Gastrocnemius medialis (tissue), 4 donors: ENCODE data around the gene ATXN7L1.

Source experiments
- CTCF ChIP-seq, 5 experiments: fragments of 450-650 bp in 3 of 5; fragments of 200-600 bp in 2 of 5; sonication (generic) in 2 of 5; IDR thresholded peaks in 4 of 5; conservative IDR thresholded peaks in 1 of 5; 1 replicate in 4 of 5; 2 replicates in 1 of 5; pipeline ENCODE4 v1.5.1; 2016 to 2019; ENCODE audit warnings: antibody characterized with exemption in 5 of 5, mild to moderate bottlenecking in 3 of 5, moderate library complexity in 3 of 5
- POLR2A ChIP-seq, 2 donors: fragments of 450-650 bp; IDR thresholded peaks; one replicate each; pipeline ENCODE4 v1.6.1; 2017; ENCODE audit warnings: antibody characterized with exemption in 2 of 2, mild to moderate bottlenecking in 2 of 2, moderate library complexity in 2 of 2

GRCh38 chr7:105708763-105709080 lies 167.7 kb downstream of the ATXN7L1 start:
- no peak for TF ChIP-seq POLR2A (IDR thresholded peaks at IDR 0.05)
- TF ChIP-seq CTCF (IDR thresholded peaks at IDR 0.05 in 4 of 5, conservative IDR thresholded peaks at IDR 0.05 in 1 of 5): no peak
